GM18517 (cell line): Measurements from ENCODE around the gene PMM2.

ENCODE experiments used
- ATAC-seq: cut with Tn5 transposase; IDR thresholded peaks from one replicate; pipeline ENCODE4 v1.9.1; 2021; ENCODE audit warnings: mild to moderate bottlenecking, moderate library complexity; ENCODE audit not compliant: unreplicated experiment

Gene PMM2

DNA sequence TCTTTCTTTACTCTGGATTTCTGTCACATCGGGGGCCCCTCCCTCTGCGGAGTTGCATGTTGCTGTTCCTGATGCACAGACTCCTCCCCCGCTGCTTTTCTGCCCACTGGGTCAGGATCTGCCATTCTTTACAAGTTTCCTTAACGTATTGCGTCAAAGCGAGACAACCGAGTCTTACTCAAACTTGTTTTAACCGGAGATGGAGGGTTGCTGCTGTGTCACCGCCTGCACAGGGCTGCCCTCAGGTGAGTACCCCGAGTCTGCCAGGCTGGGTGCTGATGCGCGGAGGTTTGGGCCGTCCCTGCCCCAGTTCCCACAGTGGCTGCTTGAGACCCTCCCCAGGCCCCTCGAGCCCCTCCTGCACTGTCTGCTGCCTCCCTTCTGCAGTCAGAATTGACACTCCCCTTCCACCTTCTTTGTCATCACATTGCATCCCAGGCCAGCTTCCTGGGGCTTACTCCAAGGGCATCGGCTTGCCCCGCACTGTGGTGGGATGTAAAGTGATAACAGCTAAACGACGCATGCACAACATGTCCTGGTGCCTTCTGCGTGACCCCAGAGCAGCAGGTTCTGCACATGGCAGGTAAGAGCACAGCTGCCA is 51.9 kb downstream of the PMM2 start:
- ATAC-seq: no peak

- ATAC-seq: no peak
Observed at GRCh38 chr16:8850279-8850885, 52.7 kb downstream of the PMM2 start.

DNA sequence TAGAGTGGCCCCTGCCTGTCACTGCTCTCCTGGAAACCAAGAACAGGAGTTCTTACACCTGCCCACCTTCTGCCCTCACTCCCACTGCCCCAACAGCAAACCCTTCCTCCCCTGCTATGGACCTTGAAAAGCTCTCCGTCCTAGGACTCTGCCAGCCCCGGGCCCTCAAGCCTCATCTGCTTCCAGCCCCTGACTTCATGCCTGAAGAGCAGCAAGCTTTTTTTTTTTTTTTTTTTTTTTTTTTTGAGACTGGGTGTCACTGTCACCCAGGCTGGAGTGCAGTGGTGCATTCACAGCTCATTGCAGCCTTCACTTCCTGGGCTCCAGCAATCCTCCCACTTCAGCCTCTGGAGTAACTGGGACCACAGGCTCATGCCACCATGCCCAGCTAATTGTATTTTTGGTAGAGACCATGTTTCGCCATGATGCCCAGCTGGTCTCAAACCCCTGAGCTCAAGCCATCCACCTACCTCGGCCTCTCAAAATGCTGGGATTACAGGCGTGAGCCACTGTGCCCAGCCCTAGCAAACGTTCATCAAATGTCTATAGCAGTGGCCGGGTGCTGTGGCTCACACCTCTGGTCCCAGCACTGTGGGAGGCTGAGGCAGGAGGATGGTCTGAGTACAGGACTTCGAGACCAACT is 54.2 kb downstream of the PMM2 start:
- no peak for ATAC-seq

DNA sequence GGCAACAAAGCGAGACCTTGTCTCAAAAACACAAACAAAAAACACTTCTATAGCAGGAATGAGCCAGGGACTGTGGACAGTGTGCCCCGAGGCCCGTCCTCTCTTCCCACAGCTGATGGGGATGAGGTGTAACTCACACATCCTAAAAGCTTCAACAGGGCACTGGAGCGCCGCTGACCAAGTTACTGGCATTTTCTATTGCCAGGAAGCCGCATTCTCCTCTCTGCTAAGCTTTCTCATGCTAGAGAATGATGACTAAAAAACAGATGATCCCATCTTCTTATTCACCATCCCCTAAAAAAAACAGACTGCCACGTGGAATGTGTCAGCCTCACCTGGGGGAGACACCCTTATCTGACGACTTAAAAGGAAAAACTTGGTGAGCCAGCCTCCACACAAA is 54.9 kb downstream of the PMM2 start:
- ATAC-seq: no peak

DNA sequence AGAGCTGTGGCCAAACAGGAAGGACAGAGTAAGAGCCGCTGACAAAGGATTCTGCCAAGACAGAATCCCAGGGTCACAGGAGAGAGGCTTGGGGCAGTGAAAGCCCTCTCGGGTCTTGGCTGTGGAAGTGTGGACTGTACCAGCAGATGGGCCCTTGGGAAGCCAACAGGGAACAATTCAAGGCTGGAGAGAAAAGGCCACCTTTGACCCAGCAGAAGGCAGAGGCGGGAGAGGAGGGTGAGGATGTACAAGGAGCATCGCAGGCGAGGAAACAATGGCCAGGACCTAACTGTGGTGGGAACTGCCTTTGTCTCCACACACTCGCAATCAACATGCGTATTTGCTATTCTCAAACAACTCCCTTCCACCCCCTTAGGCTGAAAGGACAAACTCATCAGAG is 55.5 kb downstream of the PMM2 start:
- ATAC-seq: no peak

DNA sequence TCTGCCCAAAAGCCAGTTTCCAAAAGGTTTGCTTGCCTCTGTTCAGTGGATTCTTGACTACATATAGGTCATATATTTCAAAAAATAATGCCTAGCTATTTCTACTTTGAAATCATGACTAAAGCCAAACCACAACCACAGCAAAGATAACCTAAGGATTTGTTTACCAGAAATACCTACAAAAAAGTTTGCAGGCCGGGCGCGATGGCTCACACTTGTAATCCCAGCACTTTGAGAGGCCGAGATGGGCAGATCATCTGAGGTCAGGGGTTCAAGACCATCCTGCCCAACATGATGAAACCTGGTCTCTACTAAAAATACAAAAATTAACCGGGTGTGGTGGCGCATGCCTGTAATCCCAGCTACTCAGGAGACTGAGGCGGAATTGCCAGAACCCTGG is 56.0 kb downstream of the PMM2 start:
- ATAC-seq: no peak

GRCh38 chr16:8854298-8854948 is 56.8 kb downstream of the PMM2 start:
- ATAC-seq: no peak

DNA sequence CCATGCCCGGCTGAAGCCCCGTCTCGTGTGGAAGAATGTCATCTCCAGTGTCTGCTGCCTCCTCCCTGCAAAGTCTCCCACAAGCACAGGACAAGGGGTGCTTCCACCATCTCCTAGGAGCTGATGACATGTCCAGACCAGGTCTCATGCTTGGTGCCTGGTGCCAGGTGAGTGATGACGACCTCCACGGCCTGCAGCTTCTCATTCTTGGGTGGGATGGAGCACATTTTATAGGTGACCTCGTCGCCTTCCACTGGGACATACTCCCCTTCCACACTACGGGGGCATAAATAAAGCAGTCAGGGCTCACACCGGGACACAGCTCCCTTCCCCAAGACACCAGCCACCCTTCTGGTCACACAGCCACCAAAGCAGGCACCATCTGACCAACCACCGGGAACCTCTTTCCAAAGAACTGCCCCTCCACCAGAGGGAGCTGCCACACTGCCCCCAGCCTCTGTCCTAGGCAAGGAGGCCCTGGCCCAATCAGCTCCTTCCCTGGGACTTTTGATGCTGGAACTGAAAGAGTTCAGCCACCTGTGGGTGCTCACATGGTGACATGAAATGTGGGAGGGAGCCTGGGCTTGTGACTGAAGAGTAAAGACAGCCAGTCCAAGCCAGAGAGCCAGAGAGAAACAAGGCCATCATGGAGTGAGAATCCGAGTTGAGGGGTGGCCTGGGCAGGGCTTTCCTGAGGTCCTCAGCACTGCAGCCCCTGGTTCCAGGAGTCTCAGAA is 57.6 kb downstream of the PMM2 start:
- no peak for ATAC-seq

DNA sequence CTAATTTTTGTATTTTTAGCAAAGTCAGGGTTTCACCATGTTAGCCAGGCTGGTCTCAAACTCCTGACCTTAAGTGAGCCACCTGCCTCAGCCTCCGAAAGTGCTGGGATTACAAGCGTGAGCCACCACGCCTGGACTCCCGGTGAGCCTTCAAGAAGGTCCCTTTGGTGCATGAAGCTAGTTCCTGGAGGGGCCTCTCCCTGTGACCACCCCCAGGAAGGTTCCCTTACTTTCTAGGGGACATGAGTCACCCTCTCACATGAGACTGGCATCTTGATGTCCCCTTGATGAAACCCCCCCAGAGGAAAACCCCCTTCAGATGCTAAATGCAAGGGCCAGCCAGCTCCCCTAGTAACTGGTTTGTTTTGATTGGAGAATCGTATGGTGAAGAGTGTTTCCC is 58.3 kb downstream of the PMM2 start:
- ATAC-seq: no peak

DNA sequence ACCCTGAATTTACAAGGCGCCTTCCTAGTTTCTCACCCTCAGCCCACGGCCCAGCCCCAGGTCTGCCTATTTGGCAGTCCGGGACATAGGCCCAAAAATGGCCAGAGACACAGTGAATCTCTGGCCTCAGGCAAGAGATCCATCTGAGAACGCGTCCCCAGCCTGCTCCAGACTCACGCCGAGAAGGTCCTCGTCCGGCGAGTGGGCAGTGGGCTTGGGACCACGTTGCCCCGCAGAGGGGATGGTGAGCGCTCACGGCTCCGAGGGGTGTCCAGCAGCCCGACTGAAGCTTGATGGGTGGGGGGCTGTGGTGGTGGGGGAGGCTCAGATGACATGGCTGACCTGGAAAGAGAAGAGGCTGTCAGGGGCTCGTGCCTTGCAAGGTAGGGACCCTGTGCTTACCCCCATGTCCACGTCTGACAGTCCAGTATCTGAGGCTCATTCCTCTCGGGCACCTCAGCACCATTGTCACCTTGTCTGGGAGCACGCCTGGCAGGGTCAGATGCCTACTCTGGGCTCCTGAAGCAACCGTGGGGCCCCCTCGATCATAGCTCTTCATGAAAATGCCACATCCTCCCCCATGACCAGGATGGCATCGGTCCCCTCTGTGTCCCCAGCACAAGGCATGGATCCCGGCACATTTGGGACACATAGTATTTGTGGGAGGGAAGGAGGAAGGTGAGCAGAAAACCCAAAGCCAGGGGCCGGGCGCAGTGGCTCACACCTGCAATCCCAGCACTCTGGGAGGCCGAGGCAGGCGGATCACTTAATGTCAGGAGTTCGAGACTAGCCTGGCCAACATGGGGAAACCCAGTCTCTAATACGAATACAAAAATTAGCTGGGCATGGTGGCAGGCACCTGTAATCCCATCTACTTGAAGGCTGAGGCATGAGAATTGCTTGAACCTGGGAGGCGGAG is 61.6 kb downstream of the PMM2 start:
- no peak for ATAC-seq

- ATAC-seq: no peak
Observed at GRCh38 chr16:8859913-8860881, 62.6 kb downstream of the PMM2 start.

- ATAC-seq: no peak
Observed at GRCh38 chr16:8861563-8862308, 64.1 kb downstream of the PMM2 start.

GRCh38 chr16:8862309-8863130 is 64.9 kb downstream of the PMM2 start:
- no peak for ATAC-seq

DNA sequence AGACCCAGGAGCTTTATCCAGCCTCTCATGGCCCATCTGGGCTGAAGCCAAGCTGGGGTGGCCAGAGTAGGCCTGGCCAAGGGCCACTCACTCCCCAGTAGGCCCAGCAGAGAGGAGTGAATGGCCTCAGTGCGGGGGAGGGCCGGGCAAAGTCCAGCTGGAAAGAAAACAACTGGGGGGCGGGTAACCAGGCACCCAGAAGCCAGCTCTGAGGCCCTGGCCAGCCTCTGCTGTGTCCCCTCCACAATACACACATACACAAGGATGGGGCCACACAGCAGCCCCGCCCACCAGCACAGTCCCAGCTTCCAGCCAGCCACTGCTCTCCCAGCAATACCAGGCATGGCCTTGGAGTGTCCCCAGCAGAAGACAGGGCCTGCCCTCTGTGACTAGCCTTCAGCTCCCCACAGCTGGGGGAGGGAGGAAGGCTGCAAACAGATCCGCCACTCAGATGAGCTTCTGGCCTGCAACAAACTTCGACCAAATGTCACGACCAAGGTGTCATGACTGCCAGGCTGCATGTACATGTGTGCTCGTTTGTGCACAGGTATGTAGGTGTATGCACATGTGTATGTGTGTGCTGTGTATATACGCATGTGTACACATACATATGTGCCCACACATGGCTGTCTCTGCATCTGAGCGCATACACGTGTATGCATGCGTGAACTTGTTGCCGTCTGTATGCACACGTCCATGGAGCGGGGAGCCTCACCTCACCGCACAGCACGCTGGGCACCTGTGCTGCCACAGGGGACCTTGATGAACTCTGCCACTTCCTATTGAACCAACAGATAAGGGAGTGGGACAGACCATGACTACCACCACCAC is 66.2 kb downstream of the PMM2 start:
- ATAC-seq: no peak

GRCh38 chr16:8864480-8865110 is 67.0 kb downstream of the PMM2 start:
- ATAC-seq: no peak

- ATAC-seq: no peak
Observed at GRCh38 chr16:8865145-8865882, 67.7 kb downstream of the PMM2 start.
